ENCODE measurements around the gene NBL1.

The NBL1 gene, protein sequence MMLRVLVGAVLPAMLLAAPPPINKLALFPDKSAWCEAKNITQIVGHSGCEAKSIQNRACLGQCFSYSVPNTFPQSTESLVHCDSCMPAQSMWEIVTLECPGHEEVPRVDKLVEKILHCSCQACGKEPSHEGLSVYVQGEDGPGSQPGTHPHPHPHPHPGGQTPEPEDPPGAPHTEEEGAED

DNA sequence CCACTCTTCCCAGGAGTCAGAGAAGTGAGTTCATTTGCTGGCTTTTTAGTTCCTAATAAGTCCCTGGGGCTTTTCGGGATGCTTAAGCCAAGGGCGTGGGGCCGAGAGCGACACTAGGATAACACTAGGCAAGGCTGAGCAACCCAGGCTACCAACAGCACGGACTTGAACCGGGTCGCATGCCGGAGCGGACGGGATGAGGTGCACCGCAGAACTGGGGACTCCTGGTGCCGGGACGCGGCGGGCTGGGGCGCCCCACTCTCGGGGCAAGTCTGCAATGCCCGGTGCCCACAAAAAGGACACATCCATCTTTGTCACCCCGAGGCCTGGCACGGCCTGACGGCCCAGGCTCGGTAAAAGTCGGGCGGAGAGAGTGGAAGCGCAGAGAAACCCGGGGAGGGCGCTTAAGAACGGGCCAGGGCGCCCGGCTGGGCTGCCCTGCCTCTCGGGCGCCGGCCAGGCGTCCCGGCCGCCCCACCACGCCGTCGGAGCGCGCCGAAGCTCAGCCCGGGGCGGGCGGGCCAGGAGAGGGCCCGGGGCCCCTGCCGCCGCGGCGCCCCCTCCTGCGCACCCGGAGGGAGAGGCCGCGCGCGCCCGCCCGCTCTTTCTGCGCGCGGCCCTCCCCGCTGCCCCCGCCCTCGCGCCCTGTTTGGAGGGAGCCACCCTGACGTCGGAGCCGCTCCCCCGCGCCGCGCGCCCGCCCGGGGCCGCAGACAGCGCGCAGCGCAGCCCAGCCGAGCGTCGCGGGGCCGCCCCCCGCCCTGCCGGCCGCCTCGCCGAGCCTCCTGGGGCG, at the start of gene NBL1:
NBL1 (plus strand) TSS at position 710 of the 793 bp plus-strand sequence. CDS start 10,720 bp downstream, outside the sequence.
- DNase-seq (ENCODE audit: low read depth, low spot score) = peak; percentile 29

DNA sequence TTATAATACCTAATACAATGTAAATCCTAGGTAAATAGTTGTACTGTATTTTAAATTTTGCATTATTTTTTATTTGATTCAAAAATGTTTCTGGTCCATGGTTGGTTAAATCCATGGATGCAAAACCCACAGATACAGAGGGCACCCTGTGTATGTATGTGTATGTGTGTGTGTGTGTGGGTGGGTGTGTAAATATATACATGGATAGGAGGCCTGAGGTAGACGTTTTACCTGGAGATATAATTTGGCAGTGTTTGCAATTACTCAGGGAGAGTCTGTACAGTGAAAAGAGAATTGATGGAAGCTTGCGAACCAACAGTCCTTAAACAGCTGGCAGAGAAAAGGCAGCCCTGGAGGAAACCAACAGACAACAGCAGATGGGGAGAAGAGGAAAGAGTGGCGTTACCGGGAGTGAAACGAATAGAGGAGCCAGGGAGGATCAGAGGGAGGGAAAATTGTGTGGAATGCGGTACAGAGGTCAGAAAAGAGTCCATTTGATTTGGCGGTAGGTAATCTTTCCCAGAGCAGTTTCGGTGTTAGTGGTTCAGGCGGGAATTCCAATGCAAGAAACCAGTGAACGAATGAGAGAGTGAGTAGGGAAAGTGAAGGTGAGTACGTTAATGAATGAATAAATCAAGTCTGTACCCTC, 47.9 kb upstream of the NBL1 start:
- DNase-seq (ENCODE audit: low read depth, low spot score) = no peak

DNA sequence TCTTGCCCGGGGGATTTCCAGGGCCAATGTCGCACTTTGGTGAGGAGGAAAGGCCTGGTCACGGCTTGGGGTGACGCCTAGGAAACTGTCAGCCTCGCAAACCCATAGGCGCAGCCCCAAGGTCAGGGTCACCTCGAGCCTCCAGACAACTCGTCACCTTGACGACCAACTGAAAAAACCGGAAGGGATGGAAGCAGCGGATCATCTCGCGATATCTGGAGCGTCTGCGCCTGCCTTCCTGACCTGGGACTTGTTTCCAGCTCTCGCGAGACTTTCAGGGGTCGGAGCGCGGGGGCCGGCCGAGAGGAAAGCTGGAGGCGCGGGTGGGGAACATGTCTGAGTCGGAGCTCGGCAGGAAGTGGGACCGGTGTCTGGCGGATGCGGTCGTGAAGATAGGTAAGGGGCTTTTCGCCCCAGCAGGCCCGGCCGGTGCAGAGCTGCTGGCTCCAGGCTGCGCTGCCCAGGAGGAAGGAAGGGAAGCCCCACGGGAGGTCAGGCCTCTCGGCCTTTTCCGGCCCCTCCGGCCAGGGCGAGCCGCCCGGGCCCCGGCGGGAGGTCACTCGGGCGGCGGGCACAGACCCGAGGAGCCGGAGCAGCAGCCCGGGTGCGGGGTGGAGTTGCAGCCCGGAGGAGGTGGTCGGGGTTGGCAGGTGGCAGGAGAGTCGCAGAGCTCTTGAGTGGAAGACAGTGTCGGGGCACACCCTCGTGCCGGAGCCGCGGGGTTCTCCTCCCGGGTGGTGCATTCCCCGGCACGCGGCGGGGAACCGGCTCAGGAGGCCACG, 47.2 kb upstream of the NBL1 start:
- DNase-seq (ENCODE audit: low read depth, low spot score) = peak; percentile 98

DNA sequence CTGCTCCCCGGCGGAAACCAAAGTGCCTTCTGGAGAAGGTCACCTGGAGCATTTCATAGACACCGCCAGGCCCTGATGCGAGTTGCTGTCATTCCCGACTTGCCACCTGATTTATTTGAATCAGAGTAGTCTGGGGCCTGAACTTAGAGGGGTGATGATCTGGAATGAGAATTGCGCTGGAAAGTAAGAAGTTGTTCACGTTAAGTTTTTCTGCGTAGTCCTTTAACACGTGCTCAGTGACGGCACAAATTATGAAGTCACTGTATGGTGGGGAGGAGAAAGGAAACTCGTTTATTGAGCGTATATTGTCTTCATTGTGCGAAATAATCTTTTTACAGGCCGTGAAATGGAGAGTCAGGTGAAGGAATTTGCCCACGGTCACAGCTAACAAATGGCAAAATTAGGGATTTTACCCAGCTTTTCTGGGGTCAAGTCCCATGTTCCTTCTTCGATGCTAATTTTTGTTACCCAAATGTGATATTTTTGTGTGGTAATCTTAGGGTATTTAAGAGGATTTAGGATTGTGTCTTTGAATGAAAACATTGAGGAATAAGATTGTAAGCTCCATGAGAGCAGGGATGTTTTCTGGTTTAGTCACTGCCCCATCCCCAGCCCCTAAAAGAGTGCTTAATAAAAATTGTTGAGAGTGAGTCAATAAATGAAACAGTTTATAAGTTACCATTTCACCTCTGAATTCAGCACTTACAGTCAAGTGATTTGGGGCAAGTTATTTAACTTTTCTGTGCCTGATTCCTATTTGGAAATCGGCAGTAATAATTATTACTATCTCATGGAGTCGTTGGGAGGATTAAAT, 46.4 kb upstream of the NBL1 start:
- no peak for DNase-seq (ENCODE audit: low read depth, low spot score)

DNA sequence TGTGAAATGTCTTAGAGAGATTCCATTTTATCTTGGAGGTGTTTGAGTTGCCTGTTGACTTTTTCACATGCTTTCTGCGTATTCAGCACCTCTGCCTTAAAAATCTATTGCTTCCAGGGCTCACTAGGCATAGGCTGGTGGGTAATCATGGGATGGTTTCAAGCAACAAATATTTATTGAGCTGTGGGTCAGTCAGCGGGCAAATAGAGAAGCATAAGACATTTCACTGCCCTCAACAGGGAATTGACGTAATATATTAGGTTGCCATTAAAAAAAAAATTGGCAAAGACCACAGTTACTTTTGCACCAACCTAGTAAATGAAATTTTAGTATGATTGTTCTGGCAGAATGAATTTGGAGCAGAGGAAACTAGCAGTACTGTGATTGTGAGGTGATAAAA, 44.3 kb upstream of the NBL1 start:
- no peak for DNase-seq (ENCODE audit: low read depth, low spot score)

DNA sequence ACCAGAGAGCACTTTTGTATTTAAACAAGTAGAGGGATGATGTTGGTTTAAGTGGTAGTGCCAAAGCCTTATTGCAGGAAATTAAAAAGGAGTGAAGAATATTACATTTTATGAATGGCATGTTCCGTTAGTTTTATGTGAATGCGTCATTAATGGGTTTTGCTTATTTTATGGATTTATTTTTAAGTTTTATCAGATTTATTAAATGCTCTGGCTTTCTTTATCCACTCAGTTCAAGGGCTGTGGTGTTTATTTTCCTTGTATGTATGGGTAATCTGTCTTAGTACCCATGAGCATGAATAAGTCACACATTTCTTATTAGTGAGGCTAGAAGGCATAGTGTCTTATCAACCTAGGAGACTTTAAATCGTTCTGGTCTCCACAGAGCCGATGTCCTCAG, 41.6 kb upstream of the NBL1 start:
- DNase-seq (ENCODE audit: low read depth, low spot score) = no peak

DNA sequence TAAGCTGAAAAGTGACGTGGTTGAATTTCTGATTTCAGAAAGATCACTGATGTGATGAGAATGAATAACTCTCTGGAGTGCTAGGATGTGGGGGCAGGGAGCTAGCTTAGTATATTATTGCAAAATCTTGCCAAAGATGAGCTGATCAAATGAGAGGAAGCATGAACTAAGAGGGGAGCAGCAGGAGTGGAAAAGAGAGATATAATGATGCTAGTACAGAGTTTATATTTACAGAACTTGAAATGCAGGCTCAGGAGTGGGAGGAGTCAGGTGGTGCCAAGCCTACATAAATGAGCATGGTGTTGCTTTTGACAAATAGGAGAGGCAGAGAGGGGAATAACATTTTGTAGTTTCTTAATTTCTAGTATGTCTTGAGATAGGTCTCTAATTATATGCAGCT, 38.1 kb upstream of the NBL1 start:
- no peak for DNase-seq (ENCODE audit: low read depth, low spot score)

DNA sequence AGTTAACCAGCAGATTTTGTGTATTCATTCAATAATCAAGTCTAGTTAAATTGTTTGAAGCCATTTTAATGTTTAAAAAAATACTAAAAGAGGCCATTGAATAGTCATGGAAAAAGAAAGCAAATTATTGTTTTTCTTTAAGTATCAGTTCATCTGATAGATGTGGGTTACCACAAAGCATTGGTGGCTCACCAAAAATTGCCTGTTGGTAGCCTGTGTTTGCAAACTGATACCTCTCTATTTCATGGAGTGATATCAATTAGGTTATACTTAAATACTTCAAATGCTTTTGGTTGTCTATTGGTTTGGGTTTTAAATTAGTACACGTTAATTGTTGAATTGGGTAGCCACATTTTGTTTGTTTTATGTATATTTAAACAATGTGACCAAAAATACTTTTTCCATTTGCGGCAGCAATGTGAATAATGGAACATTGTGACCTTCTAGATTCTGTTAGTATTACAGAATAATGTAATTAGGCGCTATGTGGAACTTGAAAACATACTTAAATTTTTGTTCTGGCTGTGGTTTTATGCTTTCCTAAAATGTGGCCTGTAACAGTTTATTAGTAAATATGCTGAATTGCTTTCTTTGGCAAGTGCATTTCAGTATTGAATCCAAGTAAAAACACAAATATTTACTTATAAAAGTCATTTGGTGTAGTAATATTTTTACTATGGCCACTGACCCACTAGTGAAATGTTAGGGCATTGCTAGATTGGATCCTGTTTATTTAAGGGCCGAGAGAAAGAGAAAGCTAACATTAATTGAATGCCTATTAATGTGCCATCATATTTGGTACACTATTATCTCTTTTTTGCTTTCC, 37.1 kb upstream of the NBL1 start:
- no peak for DNase-seq (ENCODE audit: low read depth, low spot score)

DNA sequence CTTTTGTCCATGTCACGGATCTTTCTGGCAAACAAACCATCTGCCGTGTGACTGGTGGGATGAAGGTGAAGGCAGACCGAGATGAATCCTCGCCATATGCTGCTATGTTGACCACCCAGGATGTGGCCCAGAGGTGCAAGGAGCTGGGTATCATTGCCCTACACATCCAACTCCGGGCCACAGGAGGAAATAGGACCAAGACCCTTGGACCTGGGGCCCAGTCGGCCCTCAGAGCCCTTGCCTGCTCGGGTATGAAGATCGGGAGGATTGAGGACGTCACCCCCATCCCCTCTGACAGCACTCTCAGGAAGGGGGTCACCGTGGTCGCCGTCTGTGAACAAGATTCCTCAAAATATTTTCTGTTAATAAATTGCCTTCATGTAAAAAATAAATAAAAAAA, 35.9 kb upstream of the NBL1 start:
- no peak for DNase-seq (ENCODE audit: low read depth, low spot score)

DNA sequence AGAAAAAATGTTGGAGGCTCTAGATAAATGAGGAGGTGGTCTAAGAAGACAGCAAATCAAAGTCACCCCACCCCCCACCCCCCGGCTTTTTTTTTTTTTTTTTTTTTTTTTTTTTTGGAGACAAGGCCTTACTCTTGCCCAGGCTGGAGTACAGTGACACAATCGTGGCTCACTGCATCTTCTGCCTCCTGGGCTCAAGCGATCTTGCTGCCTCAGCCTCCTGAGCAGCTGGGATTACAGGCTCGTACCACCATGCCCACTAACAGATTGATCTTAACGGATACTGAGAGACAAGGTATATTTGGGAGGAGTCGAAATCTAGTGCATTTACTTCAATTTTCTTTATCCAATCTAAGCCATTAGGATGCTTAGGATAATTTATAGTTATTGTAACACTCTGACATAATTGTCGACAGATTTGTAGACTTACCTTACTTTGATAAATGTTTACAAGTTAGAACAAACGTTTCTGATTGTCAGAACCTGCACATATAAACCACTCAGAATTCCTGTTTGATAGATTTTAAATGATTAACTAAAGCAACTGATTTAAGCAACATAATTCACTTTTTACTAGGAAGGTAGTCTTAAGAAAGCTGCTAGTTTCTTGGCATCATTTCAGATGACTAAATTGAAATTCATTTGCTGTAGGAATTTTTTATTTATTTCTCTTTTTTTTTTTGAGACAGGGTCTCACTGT, 33.7 kb upstream of the NBL1 start:
- no peak for DNase-seq (ENCODE audit: low read depth, low spot score)

DNA sequence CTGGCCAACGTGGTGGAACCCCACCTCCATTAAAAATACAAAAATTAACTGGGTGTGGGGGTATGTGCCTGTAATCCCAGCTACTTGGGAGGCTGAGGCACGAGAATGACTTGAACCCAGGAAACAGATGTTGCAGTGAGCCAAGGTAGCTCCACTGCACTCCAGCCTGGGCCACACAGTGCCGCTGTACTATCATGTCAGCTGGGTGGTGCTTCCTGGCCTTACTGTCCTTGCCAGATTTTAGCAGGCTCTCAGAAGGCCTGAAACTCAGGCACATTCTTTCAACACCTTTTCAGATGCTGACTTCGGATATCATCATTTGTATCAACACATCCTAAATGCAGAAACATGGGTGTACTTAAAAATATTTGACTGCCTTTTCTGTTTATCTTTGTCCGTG, 31.6 kb upstream of the NBL1 start:
- DNase-seq (ENCODE audit: low read depth, low spot score) = no peak

DNA sequence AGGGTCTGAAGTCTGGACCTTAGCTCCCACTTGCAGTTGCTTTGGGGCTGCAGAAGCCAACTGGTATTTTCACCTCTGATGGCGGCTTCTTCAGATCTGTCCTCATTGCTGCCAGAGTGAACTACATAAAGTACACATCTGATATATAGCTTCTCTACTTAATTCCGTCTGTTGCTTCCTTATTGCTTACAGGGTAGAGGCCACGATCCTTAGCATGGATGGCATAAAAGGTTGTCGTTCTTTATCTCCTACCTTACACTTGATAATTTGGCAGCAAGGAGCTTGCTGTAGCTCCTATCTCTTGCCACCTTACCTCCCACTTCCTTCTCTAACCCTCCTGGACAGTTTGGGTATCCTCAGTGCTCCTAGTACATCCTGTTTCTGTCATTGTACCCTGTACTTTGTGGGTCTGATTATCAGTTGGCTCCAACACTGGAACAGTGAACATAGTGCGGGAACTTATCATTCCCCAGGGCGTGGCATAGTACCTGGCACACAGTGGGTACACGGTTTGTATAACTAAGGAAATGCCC, 30.9 kb upstream of the NBL1 start:
- no peak for DNase-seq (ENCODE audit: low read depth, low spot score)

DNA sequence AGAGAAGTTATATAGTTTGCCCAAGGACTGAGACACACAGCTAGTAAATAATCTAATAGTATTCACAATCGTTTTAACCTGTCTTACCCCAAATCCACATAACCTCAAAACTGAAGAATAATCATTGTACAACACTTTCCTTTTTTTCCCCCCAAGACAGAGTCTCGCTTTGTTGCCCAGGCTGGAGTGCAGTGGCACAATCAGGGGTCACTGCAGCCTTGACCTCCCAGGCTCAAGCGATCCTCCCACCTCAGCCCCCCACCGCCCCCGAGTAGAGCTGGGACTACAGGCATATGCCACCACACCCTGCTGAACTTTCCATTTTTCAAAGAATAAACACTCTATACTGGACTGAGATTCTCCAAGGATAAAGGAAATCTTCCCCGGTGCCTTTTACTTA, 28.7 kb upstream of the NBL1 start:
- DNase-seq (ENCODE audit: low read depth, low spot score) = no peak

DNA sequence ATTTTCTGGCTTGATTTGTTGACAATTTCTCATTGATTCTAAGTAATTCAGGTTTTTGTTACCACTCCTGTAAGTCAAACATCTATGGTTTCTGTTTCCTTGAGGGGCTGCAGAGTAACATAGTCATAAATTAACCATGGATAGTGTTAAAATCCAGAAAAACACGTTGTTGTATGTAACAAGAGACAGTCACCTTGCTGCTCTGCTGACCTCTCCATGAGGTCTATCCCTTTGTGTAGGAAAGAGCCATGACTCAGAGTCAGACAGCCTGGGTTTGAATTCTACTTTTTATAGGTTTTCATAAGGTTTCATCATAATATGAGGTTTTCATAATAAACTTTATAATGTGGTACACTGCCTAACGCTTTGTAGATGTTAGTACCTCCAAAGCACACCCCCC, 27.6 kb upstream of the NBL1 start:
- no peak for DNase-seq (ENCODE audit: low read depth, low spot score)

DNA sequence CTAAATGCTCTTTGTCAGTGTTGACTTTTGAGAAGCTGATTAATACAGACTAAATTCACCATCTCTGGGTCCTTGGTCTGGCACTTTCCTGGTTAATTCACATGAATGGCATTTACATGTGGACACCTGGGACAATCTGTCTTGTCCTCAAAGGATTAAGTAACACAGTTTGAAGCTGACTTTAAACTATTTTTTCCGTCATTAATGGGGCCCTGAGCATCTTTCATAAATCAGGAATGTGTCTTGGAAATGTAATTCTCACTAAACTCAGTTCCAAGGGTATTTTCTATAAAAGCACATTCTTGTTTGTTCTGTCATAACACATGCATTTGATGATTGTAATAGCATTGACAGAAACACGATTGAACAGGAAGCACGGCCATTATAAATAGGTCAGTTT, 26.7 kb upstream of the NBL1 start:
- DNase-seq (ENCODE audit: low read depth, low spot score) = no peak

DNA sequence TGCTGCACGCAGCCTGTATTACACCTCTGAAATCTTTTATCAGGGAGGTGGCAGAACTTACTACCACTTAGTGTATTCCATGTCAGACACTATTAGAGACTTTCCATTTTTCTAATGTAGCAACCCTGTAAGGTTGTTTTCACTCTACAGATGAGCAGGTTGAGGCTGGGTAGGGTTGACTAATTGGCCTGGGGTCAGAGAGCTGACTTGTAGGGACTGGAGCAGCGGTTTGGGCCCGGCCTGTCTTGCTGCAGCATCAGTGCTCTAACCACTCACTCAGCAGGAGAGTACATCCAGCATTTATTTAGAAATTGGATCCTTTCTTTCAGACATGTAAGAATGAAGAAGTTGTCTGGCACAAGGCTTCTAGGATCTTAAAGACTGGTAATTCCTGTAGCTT, 25.7 kb upstream of the NBL1 start:
- DNase-seq (ENCODE audit: low read depth, low spot score) = no peak

DNA sequence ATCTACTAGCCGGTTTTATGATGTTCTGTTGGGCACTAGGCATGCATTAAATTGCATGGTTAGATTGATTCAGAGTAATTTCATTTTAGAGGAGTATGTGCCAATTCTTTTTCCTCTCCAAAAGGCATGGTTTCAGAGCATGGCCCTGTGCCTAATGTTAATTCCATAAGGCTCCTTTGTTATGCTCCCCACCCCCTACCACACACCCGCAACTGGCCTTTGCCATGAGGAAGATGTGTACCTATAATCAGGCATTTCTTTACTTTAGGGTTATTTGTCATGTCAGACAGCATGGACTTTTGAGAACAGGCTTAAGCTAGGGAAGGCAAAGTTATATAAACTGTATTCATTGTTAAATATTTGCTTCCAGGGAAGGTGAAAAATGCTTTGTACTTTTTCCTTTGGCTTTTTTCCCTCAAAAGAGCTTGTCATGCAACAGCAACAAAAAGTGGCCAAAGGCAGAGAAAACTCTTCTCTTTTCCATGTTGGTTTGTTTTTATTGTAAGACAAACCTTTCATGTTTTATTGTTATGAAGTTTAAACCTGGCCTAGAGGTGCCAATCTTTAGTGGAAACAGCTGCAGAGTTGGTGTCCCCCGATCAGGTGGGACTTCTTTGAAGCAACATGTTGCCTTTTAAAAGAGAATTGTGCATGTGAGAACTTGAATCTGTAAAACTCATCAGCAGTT, 24.3 kb upstream of the NBL1 start:
- no peak for DNase-seq (ENCODE audit: low read depth, low spot score)

DNA sequence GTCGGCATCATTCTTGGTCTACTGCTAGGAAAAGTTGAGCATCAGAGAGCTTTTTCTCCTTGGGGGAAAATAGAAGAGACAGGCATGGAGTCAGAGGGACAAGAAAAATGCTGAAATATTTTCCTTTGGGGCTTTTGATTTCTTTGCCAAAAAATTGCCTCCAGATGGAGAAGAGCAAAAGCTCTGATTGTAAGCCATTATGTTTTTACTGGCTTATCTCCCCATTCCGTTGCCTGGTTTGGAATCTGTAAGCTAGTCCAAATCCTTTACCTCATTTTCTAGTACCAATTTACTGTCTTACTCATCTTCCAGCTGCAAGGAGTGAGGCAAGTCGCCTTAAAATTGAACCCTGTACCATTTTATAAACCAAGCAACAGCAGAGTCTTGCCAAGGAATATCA, 23.3 kb upstream of the NBL1 start:
- no peak for DNase-seq (ENCODE audit: low read depth, low spot score)

Measured in ELF-1 (cell line).